WERI-Rb-1 (cell line): ENCODE results near the gene INTS11.
A peak's percentile ranks its signal among the peaks of the same experiment; 100 is the strongest.

Experiments used
- DNase-seq: peaks from one replicate; pipeline ENCODE4 v3.0.0-alpha.2; 2020
- H3K27ac ChIP-seq: fragments of 250-450 bp; sonication (Bioruptor Pico); 2 replicates; pipeline ENCODE4 v1.5.1; 2020; ENCODE audit warnings: mild to moderate bottlenecking, moderate library complexity
- H3K27me3 ChIP-seq: fragments of 250-450 bp; sonication (Bioruptor Pico); 2 replicates; pipeline ENCODE4 v1.5.1; 2021; ENCODE audit warnings: mild to moderate bottlenecking, low read depth, moderate library complexity; ENCODE audit not compliant: insufficient read depth, severe bottlenecking
- H3K36me3 ChIP-seq: fragments of 250-450 bp; sonication (Bioruptor Pico); 2 replicates; pipeline ENCODE4 v1.5.1; 2020; ENCODE audit warnings: mild to moderate bottlenecking, moderate library complexity
- H3K4me3 ChIP-seq: 2 replicates; pipeline ENCODE4 v1.5.1; 2011; ENCODE audit warnings: low read depth, mild to moderate bottlenecking, control low read depth, low read length
- H3K9me3 ChIP-seq: fragments of 250-450 bp; sonication (Bioruptor Pico); 2 replicates; pipeline ENCODE4 v1.5.1; 2021; ENCODE audit warnings: mild to moderate bottlenecking, moderate library complexity; ENCODE audit not compliant: severe bottlenecking
- TF ChIP-seq, protein P1 (sequence below): IDR thresholded peaks from 2 replicates; pipeline ENCODE4 v1.5.1; 2011; ENCODE audit warnings: low read depth, mild to moderate bottlenecking, control low read depth, inconsistent platforms, low read length

INTS11 gene

DNA sequence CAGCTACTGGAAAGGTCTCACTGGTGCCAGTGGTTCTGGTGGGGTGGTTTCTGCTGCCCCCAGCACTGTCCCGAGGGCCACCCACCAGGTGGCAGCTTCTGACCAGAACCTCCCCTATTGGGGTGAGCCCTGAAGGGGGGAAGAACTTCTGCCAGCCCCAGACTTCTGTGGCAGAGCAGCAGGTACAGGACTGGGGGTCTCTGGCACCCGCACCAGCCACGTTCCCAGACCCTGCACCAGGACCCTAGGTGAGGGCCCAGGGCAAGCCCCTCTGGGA lies 14.4 kb downstream of the INTS11 start:
- Histone ChIP-seq H3K4me3 (peak overlapping the region; percentile 83; the same call in 1 of the 2 replicates), H3K27me3 (no peaks in the 10 kb centered on the region), H3K27ac (peak overlapping the region; percentile 99), H3K36me3 (peaks cover 70% of the 10 kb centered on the region), H3K9me3 (no peaks in the 10 kb centered on the region)
- TF ChIP-seq, protein P1, sequence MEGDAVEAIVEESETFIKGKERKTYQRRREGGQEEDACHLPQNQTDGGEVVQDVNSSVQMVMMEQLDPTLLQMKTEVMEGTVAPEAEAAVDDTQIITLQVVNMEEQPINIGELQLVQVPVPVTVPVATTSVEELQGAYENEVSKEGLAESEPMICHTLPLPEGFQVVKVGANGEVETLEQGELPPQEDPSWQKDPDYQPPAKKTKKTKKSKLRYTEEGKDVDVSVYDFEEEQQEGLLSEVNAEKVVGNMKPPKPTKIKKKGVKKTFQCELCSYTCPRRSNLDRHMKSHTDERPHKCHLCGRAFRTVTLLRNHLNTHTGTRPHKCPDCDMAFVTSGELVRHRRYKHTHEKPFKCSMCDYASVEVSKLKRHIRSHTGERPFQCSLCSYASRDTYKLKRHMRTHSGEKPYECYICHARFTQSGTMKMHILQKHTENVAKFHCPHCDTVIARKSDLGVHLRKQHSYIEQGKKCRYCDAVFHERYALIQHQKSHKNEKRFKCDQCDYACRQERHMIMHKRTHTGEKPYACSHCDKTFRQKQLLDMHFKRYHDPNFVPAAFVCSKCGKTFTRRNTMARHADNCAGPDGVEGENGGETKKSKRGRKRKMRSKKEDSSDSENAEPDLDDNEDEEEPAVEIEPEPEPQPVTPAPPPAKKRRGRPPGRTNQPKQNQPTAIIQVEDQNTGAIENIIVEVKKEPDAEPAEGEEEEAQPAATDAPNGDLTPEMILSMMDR: no peak
- no peak for DNase-seq

DNA sequence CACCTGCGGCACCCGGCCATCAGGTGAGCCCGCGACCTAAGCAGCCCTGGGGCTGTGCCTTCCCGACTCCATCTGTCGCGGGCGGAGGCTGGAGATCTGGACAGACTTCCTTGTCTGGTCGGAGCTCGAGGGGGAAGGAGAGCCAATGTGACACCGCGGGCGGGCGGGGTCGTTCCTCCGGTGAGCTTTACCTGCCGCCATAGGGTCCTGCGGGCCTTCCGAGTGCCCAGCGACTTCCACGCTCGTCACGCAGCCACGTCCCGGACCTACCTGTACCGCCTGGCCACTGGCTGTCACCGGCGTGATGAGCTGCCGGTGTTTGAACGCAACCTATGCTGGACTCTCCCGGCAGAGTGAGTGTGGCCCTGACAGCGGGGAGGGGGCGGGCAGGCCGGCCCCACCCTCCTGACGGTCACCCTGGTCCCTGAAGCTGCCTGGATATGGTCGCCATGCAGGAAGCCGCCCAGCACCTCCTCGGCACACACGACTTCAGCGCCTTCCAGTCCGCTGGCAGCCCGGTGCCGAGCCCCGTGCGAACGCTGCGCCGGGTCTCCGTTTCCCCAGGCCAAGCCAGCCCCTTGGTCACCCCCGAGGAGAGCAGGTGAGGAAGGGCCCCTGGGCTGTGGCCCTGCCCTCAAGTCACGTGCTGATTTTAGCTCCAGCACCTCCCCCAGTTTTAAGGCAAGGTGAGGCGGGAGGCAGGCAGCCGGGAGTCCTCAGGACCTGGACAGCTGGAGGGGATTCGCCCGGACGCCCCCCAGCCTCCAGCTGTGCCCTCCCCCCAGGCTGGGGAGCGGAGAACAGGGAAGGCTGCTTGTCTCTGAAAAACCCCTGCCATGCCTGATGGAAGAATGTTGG lies 15.0 kb downstream of the INTS11 start:
- H3K36me3 ChIP-seq: peaks cover 64% of the 10 kb centered on the region
- H3K4me3 ChIP-seq: peak overlapping the region; percentile 83
- no peaks in the 10 kb centered on the region for H3K27me3 ChIP-seq
- H3K9me3 ChIP-seq: no peaks in the 10 kb centered on the region
- peak; percentile 47 for DNase-seq
- H3K27ac ChIP-seq: peak overlapping the region; percentile 99
- TF ChIP-seq, protein P1: no peak

DNA sequence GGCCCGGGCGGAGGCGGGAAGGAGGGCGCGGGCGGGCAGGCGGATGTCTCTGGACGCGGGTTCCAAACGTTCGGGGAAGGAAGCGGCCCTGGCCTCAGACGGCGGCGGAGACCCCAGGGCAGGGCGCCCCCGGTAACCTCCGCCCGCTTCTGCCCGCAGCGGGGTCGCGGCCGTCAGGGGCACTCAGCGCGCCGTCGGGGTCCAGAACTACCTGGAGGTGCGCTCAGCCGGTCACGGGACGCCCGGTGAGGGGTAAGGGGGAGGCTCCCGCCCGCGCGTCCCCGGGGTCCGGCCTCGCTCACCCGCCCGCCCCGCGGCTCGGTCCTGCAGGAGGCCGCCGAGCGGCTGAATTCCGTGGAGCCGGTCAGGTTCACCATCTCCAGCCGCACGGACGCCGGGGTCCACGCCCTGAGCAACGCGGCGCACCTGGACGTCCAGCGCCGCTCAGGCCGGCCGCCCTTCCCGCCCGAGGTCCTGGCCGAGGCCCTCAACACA lies 15.7 kb downstream of the INTS11 start:
- Histone ChIP-seq H3K27ac (peak overlapping the region; percentile 99), H3K9me3 (no peaks in the 10 kb centered on the region), H3K36me3 (peaks cover 57% of the 10 kb centered on the region), H3K27me3 (no peaks in the 10 kb centered on the region), H3K4me3 (peak overlapping the region; percentile 83)
- TF ChIP-seq, protein P1: no peak
- no peak for DNase-seq

DNA sequence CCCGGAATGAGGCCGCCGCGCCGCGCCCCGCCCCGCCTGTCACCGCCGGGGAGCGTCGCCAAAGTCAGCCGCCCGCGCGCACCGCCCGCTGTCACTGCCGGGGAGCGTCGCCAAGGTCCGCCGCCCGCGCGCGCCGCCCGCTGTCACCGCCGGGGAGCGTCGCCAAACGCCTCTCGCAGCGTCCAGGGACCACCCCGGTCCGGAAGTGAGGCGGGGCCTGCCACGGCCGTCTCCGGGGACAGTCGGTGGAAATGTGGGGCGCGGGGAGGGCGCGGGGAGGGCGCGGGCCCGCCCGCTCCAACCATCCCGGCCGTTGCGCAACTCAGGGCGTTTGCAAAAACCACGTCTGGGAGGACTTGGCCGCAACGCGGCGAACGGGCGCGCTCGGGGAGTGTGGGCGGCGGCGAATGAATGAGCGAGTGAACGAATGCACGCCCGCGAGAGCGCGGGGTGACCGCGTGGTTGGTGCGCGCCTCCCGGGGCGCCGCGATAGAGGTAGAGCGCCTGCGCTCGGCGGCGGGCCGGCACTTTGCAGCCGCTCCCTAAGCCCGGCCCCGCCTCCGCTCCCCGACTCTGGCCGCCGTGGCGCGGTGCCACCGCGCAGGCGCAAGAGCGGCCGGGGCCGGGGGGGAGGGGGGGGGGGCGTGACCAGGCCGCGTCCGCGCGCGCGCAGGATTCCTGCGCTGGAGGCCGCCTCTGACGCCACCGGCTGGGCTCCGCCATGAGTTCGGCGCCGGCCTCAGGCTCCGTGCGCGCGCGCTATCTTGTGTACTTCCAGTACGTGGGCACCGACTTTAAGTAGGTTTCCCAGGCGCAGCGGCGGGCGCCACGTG lies 16.3 kb downstream of the INTS11 start, which contains the start of the genes ACAP3 and PUSL1:
ACAP3 (minus strand) TSS at position 8 of the 833 bp plus-strand sequence. CDS start 115 bp downstream, outside the sequence.
PUSL1 (plus strand) TSS at position 675 of the 833 bp plus-strand sequence; CDS start at position 722, 47 bp downstream.
- H3K27me3 ChIP-seq: no peaks in the 10 kb centered on the region
- peaks cover 51% of the 10 kb centered on the region for H3K36me3 ChIP-seq
- peak within 1 kb of the TSS; percentile 99 for H3K27ac ChIP-seq
- DNase-seq: peak; percentile 88
- TF ChIP-seq, protein P1: no peak
- no peaks in the 10 kb centered on the region for H3K9me3 ChIP-seq
- H3K4me3 ChIP-seq: peak within 1 kb of the TSS; percentile 97

DNA sequence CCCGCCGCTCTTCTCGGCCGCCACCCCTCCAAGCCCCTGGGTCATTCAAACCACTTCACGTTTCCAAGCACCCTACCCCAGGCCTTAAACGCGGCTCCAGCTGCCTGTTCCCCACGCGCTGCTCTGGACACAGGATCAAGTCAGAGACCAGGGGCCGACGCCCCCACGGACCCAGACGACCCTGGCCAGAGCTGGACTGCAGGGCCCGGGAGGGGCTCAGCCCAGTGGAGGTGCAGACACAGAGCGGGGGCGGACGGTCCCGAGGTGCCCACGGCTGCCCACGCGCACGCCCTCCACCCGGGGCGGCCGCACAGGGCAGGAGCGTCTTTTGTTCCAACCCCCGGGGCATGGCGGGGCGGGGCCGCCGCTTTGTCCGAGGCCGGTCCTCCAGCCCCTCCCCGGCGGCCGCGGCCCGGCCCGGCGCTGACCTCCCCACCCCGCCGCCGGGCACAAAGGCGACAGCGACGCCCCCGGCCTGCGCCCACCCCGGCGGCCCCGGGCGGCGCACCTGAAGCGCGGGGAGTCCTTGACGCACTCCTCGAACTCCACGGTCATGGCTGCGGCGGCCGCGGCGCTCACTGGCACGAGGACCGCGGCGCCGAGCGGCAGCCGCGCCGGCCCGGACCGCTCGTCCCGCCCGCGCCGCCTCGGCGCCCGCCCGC lies 17.1 kb downstream of the INTS11 start:
- peak overlapping the region; percentile 99 for H3K27ac ChIP-seq
- no peak for DNase-seq
- TF ChIP-seq, protein P1: no peak
- H3K4me3 ChIP-seq: peak overlapping the region; percentile 97
- H3K9me3 ChIP-seq: no peaks in the 10 kb centered on the region
- peaks cover 43% of the 10 kb centered on the region for H3K36me3 ChIP-seq
- no peaks in the 10 kb centered on the region for H3K27me3 ChIP-seq
